ENCODE data around the gene ZNF765.

- no peak for TF ChIP-seq CTCF (IDR thresholded peaks at IDR 0.05; ENCODE audit: poor library complexity, severe bottlenecking)
- no peak for TF ChIP-seq EZH2 (IDR thresholded peaks at IDR 0.05; ENCODE audit: borderline replicate concordance, insufficient read depth, low read length, poor library complexity, severe bottlenecking)
Measured at GRCh38 chr19:53389571-53389970, 5.4 kb upstream of the ZNF765 start.

Data from neural cell (in vitro differentiated cells).